GM06990 (cell line): Measurements from ENCODE around the gene SHISA6.

Source experiments
- DNase-seq: peaks from one replicate; pipeline ENCODE4 v3.0.0-alpha.2; 2011; ENCODE audit not compliant: insufficient read length; ENCODE audit errors: extremely low read depth
- H3K27me3 ChIP-seq: replicated peaks from 2 replicates; pipeline ENCODE4 v1.6.0; 2011; ENCODE audit warnings: low read length; ENCODE audit not compliant: control insufficient read depth, insufficient read depth
- H3K36me3 ChIP-seq: 2 replicates; pipeline ENCODE4 v1.5.1; 2011; ENCODE audit warnings: low read length; ENCODE audit not compliant: control insufficient read depth, insufficient read depth
- H3K4me3 ChIP-seq: replicated peaks from 2 replicates; pipeline ENCODE4 v1.5.1; 2011; ENCODE audit warnings: low read depth, mild to moderate bottlenecking, control low read depth, low read length
- CTCF ChIP-seq: IDR thresholded peaks from 2 replicates; pipeline ENCODE4 v1.5.1; 2011; ENCODE audit warnings: low read length, control low read depth, mild to moderate bottlenecking, inconsistent platforms; ENCODE audit not compliant: insufficient read depth, poor library complexity, severe bottlenecking

SHISA6 gene

GRCh38 chr17:11216976-11217375 is 24.0 kb upstream of the SHISA6 start:
- no peak for TF ChIP-seq CTCF
- H3K36me3 ChIP-seq, result no peaks in the 10 kb centered on the region
- no peak for DNase-seq
- no peaks in the 10 kb centered on the region for H3K27me3 ChIP-seq
- H3K4me3 ChIP-seq, result no peak overlapping the region

GRCh38 chr17:11221196-11221595 is 19.8 kb upstream of the SHISA6 start:
- H3K36me3 ChIP-seq, result no peaks in the 10 kb centered on the region
- DNase-seq, result no peak
- no peak overlapping the region for H3K4me3 ChIP-seq
- no peaks in the 10 kb centered on the region for H3K27me3 ChIP-seq
- no peak for TF ChIP-seq CTCF

GRCh38 chr17:11221721-11222120 is 19.3 kb upstream of the SHISA6 start:
- Histone ChIP-seq H3K27me3 (no peaks in the 10 kb centered on the region), H3K36me3 (no peaks in the 10 kb centered on the region), H3K4me3 (no peak overlapping the region)
- DNase-seq, result no peak
- TF ChIP-seq CTCF, result no peak

GRCh38 chr17:11238705-11239104 is 2.3 kb upstream of the SHISA6 start:
- H3K27me3 ChIP-seq, result no peaks in the 10 kb centered on the region
- H3K36me3 ChIP-seq, result no peaks in the 10 kb centered on the region
- TF ChIP-seq CTCF, result no peak

GRCh38 chr17:11239379-11239970 is 1.5 kb upstream of the SHISA6 start:
- no peaks in the 10 kb centered on the region for H3K27me3 ChIP-seq
- DNase-seq, result no peak
- TF ChIP-seq CTCF, result no peak
- H3K36me3 ChIP-seq, result no peaks in the 10 kb centered on the region
- no peak overlapping the region for H3K4me3 ChIP-seq

More at GRCh38 chr17:11238705-11239104, 2.3 kb upstream of the SHISA6 start:
- no peak for DNase-seq
- no peak overlapping the region for H3K4me3 ChIP-seq
